Ovary (tissue), 3 donors: ENCODE measurements around the gene TMEM135.

Experiments used
- CTCF ChIP-seq, 3 donors: fragments of 450-650 bp in 2 of 3; fragments of 200-600 bp in 1 of 3; IDR thresholded peaks; one replicate each; pipeline versions ENCODE4 v1.5.1 to v1.8.0; 2016 to 2022; ENCODE audit warnings: antibody characterized with exemption in 3 of 3, mild to moderate bottlenecking in 1 of 3
- EP300 ChIP-seq: sonication (generic); formaldehyde crosslinking; IDR thresholded peaks from one replicate; pipeline ENCODE4 v1.6.1; 2017; ENCODE audit warnings: antibody characterized with exemption
- donor health status: DM: no; HTN: no; CAD: no.

GRCh38 chr11:87266751-87267150, 229.0 kb downstream of the TMEM135 start:
- no peak for TF ChIP-seq CTCF (IDR thresholded peaks at IDR 0.05)
- TF ChIP-seq EP300 = no peak
